Lower lobe of right lung (tissue), 2 donors: ENCODE data around the gene ADAMTS17. TPM values are rescaled to one million over a fixed set of nuclear protein-coding genes. Genes with fewer than 3 reads are reported as not detected.

ENCODE experiments used
- ATAC-seq, 2 donors: fragments of 200-7000 bp; cut with Tn5 transposase; one replicate each; pipeline ENCODE4 v1.9.1; 2020 to 2022; ENCODE audit warnings: mild to moderate bottlenecking in 2 of 2, moderate library complexity in 2 of 2
- DNase-seq: peaks from one replicate; pipeline ENCODE4 v3.0.0-alpha.2; 2020
- H3K27ac ChIP-seq: fragments of 200-600 bp; one replicate; pipeline ENCODE4 v1.8.0; 2022
- H3K27me3 ChIP-seq: fragments of 200-600 bp; one replicate; pipeline ENCODE4 v1.8.0; 2022; ENCODE audit warnings: low read depth
- H3K36me3 ChIP-seq: fragments of 200-600 bp; one replicate; pipeline ENCODE4 v1.8.0; 2022; ENCODE audit warnings: mild to moderate bottlenecking
- H3K4me1 ChIP-seq: fragments of 200-600 bp; one replicate; pipeline ENCODE4 v1.8.0; 2022
- H3K4me3 ChIP-seq: fragments of 200-600 bp; one replicate; pipeline ENCODE4 v1.8.0; 2022; ENCODE audit warnings: mild to moderate bottlenecking
- H3K9me3 ChIP-seq: fragments of 200-600 bp; one replicate; pipeline ENCODE4 v1.8.0; 2022
- intact Hi-C: fragments of 100-400 bp; cut with DNase I; formaldehyde crosslinking; loops from one replicate; pipeline ENCODE4 v1.11.0; 2022
- total RNA-seq: library from RNA; stranded (reverse); fragmentation: NEBNext Ultra II Directional; extraction: Animal tissue kit (Norgen Biotek cat#: 25700); gene quantifications from one replicate; pipeline ENCODE4 v1.2.1, GENCODE V29; 2021
- TF ChIP-seq, protein P1 (sequence below): fragments of 200-600 bp; IDR thresholded peaks from one replicate; pipeline ENCODE4 v1.8.0; 2022; ENCODE audit warnings: antibody characterized with exemption, mild to moderate bottlenecking
- donor health status: DM: no; HTN: yes; CAD: no; lungs with severe emphysema.

Gene ADAMTS17
- total RNA-seq, 1 donor from 2014 or later, result 3.0 TPM

DNA sequence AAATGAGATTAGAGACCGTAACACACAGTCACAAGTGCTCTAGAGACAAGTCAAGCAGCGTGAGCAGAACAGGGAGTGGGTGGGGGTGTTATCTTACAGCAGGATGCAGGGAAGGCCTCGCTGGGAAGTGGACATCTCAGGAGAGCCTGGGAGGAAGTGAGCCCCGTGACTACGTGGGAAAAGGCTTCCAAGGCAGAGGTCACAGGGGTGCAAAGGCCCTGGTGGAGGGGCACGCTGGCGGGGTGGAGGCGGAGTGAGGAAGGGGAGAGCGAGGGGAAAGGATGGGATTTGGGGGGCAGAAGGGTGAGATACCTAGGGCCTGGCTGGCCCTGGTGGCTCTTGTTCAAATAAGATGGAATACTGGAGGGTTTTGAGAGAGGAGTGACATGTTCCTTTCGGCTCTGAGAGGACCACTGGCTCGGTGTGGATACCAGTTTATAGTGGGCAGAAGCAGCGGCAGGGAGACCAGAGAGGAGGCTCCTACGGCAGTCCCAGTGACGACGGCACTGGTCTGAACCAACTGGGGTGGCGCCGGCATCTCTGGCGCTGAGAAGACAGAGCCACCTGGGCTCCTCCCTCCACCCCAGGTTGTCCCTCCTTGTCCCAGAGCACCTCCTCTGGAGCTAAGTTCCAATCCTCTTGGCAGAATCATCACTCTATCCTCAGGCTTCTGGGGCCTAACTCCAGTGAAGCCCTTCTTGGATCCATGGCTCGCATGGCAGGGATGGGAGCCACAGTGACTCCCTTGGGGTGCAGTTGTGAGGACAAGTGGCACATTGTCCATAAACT lies 342.3 kb downstream of the ADAMTS17 start:
- Histone ChIP-seq H3K36me3 (no peaks in the 10 kb centered on the region), H3K9me3 (no peaks in the 10 kb centered on the region), H3K27ac (no peak overlapping the region), H3K27me3 (no peaks in the 10 kb centered on the region), H3K4me3 (no peak overlapping the region), H3K4me1 (no peaks in the 10 kb centered on the region)
- intact Hi-C loops, result no loop called here
- no peak for DNase-seq
- TF ChIP-seq, protein P1, sequence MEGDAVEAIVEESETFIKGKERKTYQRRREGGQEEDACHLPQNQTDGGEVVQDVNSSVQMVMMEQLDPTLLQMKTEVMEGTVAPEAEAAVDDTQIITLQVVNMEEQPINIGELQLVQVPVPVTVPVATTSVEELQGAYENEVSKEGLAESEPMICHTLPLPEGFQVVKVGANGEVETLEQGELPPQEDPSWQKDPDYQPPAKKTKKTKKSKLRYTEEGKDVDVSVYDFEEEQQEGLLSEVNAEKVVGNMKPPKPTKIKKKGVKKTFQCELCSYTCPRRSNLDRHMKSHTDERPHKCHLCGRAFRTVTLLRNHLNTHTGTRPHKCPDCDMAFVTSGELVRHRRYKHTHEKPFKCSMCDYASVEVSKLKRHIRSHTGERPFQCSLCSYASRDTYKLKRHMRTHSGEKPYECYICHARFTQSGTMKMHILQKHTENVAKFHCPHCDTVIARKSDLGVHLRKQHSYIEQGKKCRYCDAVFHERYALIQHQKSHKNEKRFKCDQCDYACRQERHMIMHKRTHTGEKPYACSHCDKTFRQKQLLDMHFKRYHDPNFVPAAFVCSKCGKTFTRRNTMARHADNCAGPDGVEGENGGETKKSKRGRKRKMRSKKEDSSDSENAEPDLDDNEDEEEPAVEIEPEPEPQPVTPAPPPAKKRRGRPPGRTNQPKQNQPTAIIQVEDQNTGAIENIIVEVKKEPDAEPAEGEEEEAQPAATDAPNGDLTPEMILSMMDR, result no peak
- ATAC-seq, result no peak

DNA sequence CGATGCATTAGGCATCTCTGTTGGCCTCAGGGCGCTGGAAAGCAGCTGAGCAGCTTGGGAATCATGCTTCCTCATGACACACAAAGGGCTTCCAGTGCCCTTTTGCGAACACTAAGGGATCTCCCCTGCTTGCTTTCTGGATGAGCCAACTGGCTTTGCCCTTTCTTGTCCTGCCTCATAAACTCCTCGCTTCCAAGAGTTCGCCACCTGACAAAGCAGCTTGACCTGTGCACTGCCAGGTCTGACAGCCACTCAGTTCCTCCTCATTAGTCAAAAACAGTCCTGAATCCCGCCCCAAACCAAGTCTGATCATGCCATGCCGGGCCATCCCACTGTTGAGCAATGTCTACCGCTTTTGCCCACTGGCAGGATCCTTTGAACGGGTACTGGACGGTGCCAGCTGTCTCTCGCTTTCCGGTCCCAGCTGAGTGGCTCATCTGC lies 343.1 kb downstream of the ADAMTS17 start:
- no peak overlapping the region for H3K4me3 ChIP-seq
- no peaks in the 10 kb centered on the region for H3K36me3 ChIP-seq
- intact Hi-C loops, result no loop called here
- no peaks in the 10 kb centered on the region for H3K9me3 ChIP-seq
- TF ChIP-seq, protein P1, result no peak
- H3K27me3 ChIP-seq, result no peaks in the 10 kb centered on the region
- no peaks in the 10 kb centered on the region for H3K4me1 ChIP-seq
- no peak overlapping the region for H3K27ac ChIP-seq
- ATAC-seq (no peak), DNase-seq (no peak)

DNA sequence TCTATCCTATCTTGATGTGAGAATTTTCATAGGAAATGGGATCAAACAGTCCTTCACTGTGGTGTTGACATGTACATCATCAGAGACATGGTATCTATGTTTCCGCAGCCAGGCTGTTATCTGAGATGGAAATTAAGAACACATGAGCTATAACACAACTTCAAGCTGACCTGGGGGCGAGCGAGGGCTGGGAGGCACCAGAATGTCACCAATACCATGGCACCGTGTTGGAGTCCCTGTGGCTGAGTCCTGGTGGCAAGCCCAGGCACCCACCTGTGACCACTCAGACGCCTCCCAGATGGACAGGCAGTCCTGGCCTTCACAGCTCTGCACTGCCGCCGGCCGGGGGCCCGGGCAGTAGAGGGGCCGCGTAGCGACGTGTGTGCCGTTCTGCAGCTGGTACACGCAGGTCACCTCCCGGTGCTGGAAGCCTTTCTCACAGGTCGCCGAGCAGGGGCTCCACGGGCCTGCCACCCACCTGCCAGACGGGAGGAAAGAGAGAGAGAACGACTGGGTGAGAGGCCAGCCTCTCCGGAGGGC lies 344.6 kb downstream of the ADAMTS17 start:
- DNase-seq (no peak), ATAC-seq (no peak)
- no peaks in the 10 kb centered on the region for H3K4me1 ChIP-seq
- no peaks in the 10 kb centered on the region for H3K36me3 ChIP-seq
- intact Hi-C loops, result no loop called here
- H3K27me3 ChIP-seq, result no peaks in the 10 kb centered on the region
- H3K27ac ChIP-seq, result no peak overlapping the region
- TF ChIP-seq, protein P1, result no peak
- no peak overlapping the region for H3K4me3 ChIP-seq
- no peaks in the 10 kb centered on the region for H3K9me3 ChIP-seq

DNA sequence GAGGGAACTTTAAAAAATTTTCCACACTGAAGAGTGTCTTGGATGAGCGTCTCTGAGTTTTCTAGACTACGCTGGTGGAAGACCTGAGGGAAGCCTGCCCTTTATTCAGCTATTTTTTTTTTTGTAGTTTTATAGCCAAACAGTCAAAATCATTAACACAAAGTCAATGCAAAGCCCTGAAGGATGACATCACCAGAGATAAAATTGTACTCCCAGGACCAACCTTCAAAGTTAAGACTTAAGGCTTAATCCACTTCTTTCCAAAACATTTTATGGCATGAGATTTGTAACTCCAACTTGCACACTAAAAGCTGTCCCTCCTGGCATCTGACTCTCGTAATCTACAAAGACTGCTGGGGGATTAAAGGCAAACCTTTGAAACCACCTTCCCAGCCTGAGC lies 345.1 kb downstream of the ADAMTS17 start:
- H3K4me1 ChIP-seq, result no peaks in the 10 kb centered on the region
- DNase-seq (no peak), ATAC-seq (no peak)
- H3K4me3 ChIP-seq, result no peak overlapping the region
- H3K36me3 ChIP-seq, result no peaks in the 10 kb centered on the region
- H3K9me3 ChIP-seq, result no peaks in the 10 kb centered on the region
- no peak overlapping the region for H3K27ac ChIP-seq
- TF ChIP-seq, protein P1, result no peak
- no peaks in the 10 kb centered on the region for H3K27me3 ChIP-seq
- intact Hi-C loops, result no loop called here

DNA sequence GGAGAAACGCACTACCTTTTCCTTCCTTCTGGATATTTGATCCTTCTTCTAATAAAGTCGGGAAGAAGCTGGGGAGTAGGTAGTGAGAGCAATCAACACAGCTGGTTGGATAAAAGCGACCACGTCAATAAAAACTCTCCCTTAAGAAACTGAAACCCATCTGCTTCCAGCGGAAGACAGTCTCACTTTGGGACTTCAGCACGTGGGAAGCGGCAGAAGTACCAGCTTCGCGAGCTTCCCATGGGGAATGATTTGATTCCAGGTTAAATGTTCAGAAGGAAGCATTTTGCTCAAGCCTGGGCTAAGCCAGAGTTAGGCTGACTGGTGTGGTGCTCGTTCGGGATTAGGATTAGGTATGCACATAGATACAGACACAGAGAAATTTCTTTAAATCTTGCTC lies 346.2 kb downstream of the ADAMTS17 start:
- TF ChIP-seq, protein P1, result no peak
- DNase-seq, result no peak
- intact Hi-C loops, result no loop called here
- Histone ChIP-seq H3K27me3 (no peaks in the 10 kb centered on the region), H3K27ac (no peak overlapping the region), H3K4me1 (no peaks in the 10 kb centered on the region), H3K9me3 (no peaks in the 10 kb centered on the region), H3K4me3 (no peak overlapping the region), H3K36me3 (no peaks in the 10 kb centered on the region)
- no peak for ATAC-seq
